K562 (cell line): ENCODE results near the gene ORC4. TPM values are rescaled to one million over a fixed set of nuclear protein-coding genes. Genes with fewer than 3 reads are reported as not detected.

Source experiments
- ATAC-seq: fragments of 200-7000 bp; cut with Tn5 transposase; 3 replicates; pipeline ENCODE4 v1.9.1; 2020; ENCODE audit warnings: moderate library complexity
- BruUV-seq: library from RNA; stranded (reverse); fragments of 400-500 nt; replicated peaks from 2 replicates; lab custom pipeline; 2021; lab: Mats Ljungman, UMichigan
- CTCF ChIA-PET: fragments of 300-600 bp; formaldehyde crosslinking; extraction: SDS; loops from one replicate; lab custom pipeline; 2021; ENCODE audit warnings: low intra/inter-chr PET ratio; lab: Yijun Ruan, JAX
- POLR2A ChIA-PET: fragments of 300-600, 350-650 bp; sonication (Branson Sonifier 250); formaldehyde crosslinking; extraction: SDS; loops from one replicate; lab custom pipeline; 2021; ENCODE audit warnings: antibody characterized with exemption, inconsistent platforms; lab: Yijun Ruan, JAX
- DNase-seq, 4 experiments: peaks; one replicate each; pipeline versions ENCODE4 v3.0.0 to v3.0.0-alpha.2; 2011 to 2018; ENCODE audit warnings: low spot score in 3 of 4, mixed read lengths in 3 of 4; ENCODE audit errors: extremely low read depth in 1 of 4
- FAIRE-seq: peaks from 2 replicates; lab custom pipeline; 2011; peaks lifted over from hg19 to GRCh38; lab: Jason Lieb, UNC
- H2AFZ ChIP-seq: 2 replicates; pipeline ENCODE4 v1.6.0; 2011; ENCODE audit warnings: low read depth, low read length, control low read depth, inconsistent platforms
- H3K27ac ChIP-seq: fragments of 200-600 bp; 3 replicates; pipeline ENCODE4 v1.8.0; 2011; ENCODE audit warnings: low read depth, mild to moderate bottlenecking, control low read depth, inconsistent platforms, low read length, moderate library complexity, mixed read lengths; ENCODE audit errors: extremely low read depth
- H3K27me3 ChIP-seq, 2 experiments: fragments of 300-600 bp in 1 of 2; 2 replicates in 1 of 2; 3 replicates in 1 of 2; pipeline versions ENCODE4 v1.6.0 to v1.8.0; 2011; ENCODE audit warnings: inconsistent platforms in 2 of 2, low read length in 2 of 2, mild to moderate bottlenecking in 1 of 2, mixed read lengths in 1 of 2, moderate library complexity in 1 of 2; ENCODE audit not compliant: control insufficient read depth in 2 of 2, insufficient read depth in 2 of 2
- H3K36me3 ChIP-seq: fragments of 300-600 bp; 3 replicates; pipeline ENCODE4 v1.8.0; 2011; ENCODE audit warnings: mild to moderate bottlenecking, low read length, inconsistent platforms; ENCODE audit not compliant: control insufficient read depth, insufficient read depth
- H3K4me1 ChIP-seq, 2 experiments: fragments of 200-600 bp in 1 of 2; replicated peaks in 1 of 2; 2 replicates in 1 of 2; 3 replicates in 1 of 2; pipeline versions ENCODE4 v1.5.1 to v1.8.0; 2011; ENCODE audit warnings: inconsistent platforms in 2 of 2, low read length in 2 of 2, mild to moderate bottlenecking in 1 of 2, mixed read lengths in 1 of 2, moderate library complexity in 1 of 2; ENCODE audit not compliant: control insufficient read depth in 2 of 2, insufficient read depth in 2 of 2
- H3K4me2 ChIP-seq: 2 replicates; pipeline ENCODE4 v1.6.1; 2011; ENCODE audit warnings: low read length, control low read depth, inconsistent platforms, mixed read lengths; ENCODE audit not compliant: insufficient read depth
- H3K4me3 ChIP-seq: fragments of 200-600 bp; sonication (generic), shearing (Covaris generic); 2 replicates; pipeline ENCODE4 v1.5.1; 2016; ENCODE audit warnings: control low read depth, inconsistent platforms
- H3K79me2 ChIP-seq: fragments of 200-600 bp; 3 replicates; pipeline ENCODE4 v1.8.0; 2011; ENCODE audit warnings: low read length, inconsistent platforms; ENCODE audit not compliant: control insufficient read depth, insufficient read depth
- H3K9ac ChIP-seq, 2 experiments: 2 replicates each; pipeline versions ENCODE4 v1.6.0 to v1.6.1; 2011; ENCODE audit warnings: low read depth in 2 of 2, low read length in 2 of 2, control low read depth in 1 of 2, inconsistent platforms in 1 of 2, mild to moderate bottlenecking in 1 of 2, mixed read lengths in 1 of 2; ENCODE audit not compliant: insufficient read depth in 1 of 2
- H3K9me1 ChIP-seq: one replicate; pipeline ENCODE4 v1.6.0; 2011; ENCODE audit warnings: inconsistent platforms, mild to moderate bottlenecking, low read length, moderate library complexity; ENCODE audit not compliant: control insufficient read depth, insufficient read depth
- H3K9me3 ChIP-seq: replicated peaks from 2 replicates; pipeline ENCODE4 v1.5.1; 2011; ENCODE audit warnings: low read depth, low read length, inconsistent platforms; ENCODE audit not compliant: control insufficient read depth, insufficient read depth
- H4K20me1 ChIP-seq: replicated peaks from 2 replicates; pipeline ENCODE4 v1.6.1; 2011; ENCODE audit warnings: low read length, inconsistent platforms, mixed read lengths; ENCODE audit not compliant: control insufficient read depth, insufficient read depth
- EHMT2 ChIP-seq: fragments of 450-650 bp; IDR thresholded peaks from 2 replicates; pipeline ENCODE4 v1.6.1; 2018; ENCODE audit warnings: antibody characterized with exemption
- GTF2F1 ChIP-seq: IDR thresholded peaks from 2 replicates; pipeline ENCODE4 v1.6.1; 2011; ENCODE audit warnings: low read depth, low read length, improper control_type of control experiment
- LEF1 ChIP-seq: fragments of 450-650 bp; IDR thresholded peaks from 2 replicates; pipeline ENCODE4 v1.6.1; 2016; ENCODE audit warnings: mild to moderate bottlenecking
- POU5F1 ChIP-seq: fragments of 150-350 bp; IDR thresholded peaks from 2 replicates; pipeline ENCODE4 v1.6.1; 2014; ENCODE audit warnings: borderline replicate concordance, low read length, low read depth, mild to moderate bottlenecking; ENCODE audit not compliant: partially characterized antibody
- SMARCA4 ChIP-seq: fragments of 450-650 bp; IDR thresholded peaks from 2 replicates; pipeline ENCODE4 v1.6.1; 2016
- ZNF696 ChIP-seq: fragments of 250-450 bp; sonication (Bioruptor Pico); conservative IDR thresholded peaks from 2 replicates; pipeline ENCODE4 v1.4.0; 2020; ENCODE audit warnings: mild to moderate bottlenecking, moderate library complexity
- WGBS: fragments of 100-300 bp; shearing (Covaris generic); methylation state at CpG from one replicate; pipeline ENCODE4 v1.1.6; 2016; ENCODE audit warnings: low coverage, mixed read lengths; ENCODE audit not compliant: insufficient coverage; ENCODE audit errors: missing lambda C conversion rate; 5-methylcytosine and 5-hydroxymethylcytosine counted together
- in situ Hi-C: fragments of 300-500 bp; cut with MboI; formaldehyde crosslinking; loops from 4 replicates; pipeline ENCODE4 v1.15.0; 2018; ENCODE audit warnings: inconsistent platforms, mixed read lengths
- intact Hi-C: fragments of 100-400 bp; cut with micrococcal nuclease; formaldehyde crosslinking; loops from 2 replicates; pipeline ENCODE4 v1.14.2; 2022
- polyA plus RNA-seq, 8 experiments: library from polyadenylated mRNA; depleted of rRNA in 4 of 8; stranded (reverse) in 5 of 8; unstranded in 3 of 8; fragments of >200 nt; fragmentation: Nextera tagmentation in 2 of 8; fragmentation: Illumina TruSeq in 1 of 8; extraction: Ambion mirVana in 2 of 8; extraction: Trizol in 1 of 8; gene quantifications; 2 replicates each; pipeline versions ENCODE4 v1.2.1 to v1.2.3, GENCODE V29; 2011 to 2014; ENCODE audit warnings: inconsistent platforms in 1 of 8, missing spikeins in 1 of 8
- total RNA-seq, 7 experiments: library from RNA; depleted of rRNA in 6 of 7; stranded (reverse); fragments of >200 nt in 6 of 7; fragmentation: Illumina TruSeq in 2 of 7; extraction: Trizol in 2 of 7; gene quantifications; 2 replicates each; pipeline versions ENCODE4 v1.2.1 to v1.2.3, GENCODE V29; 2011 to 2021; ENCODE audit warnings: low replicate concordance in 1 of 7
- TF ChIP-seq, protein P1 (sequence below): fragments of 450-650 bp; formaldehyde crosslinking; conservative IDR thresholded peaks from 2 replicates; pipeline ENCODE4 v1.4.0; 2022; ENCODE audit warnings: mild to moderate bottlenecking, missing genetic modification characterization
- TF ChIP-seq, protein P2 (sequence below): IDR thresholded peaks from 2 replicates; pipeline ENCODE4 v1.6.1; 2014; ENCODE audit warnings: antibody characterized with exemption

The ORC4 gene
- total and polyA plus RNA-seq, 9 of the 15 experiments (the other 6 are each of a cell fraction or from before 2014, with no cell fraction given): 58.6 to 100 (median 70.5) TPM

DNA sequence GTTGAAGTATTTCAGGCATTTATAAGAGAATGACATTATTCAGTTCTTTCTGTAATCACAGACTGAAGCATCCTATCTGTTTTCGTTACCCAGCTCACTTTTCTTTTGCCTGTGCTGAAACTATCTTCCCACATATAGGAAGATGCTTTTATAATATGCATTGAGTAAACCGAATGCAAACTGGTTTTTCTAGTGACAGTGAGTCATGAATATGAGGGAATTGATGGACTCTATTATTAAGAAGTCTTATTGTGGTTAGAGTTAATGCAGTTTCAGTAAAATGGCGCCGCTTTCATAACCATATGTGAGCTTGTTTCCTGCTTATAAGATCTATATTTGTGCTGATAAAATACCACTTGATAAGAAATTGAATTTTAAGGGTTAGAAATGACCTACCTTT lies 116.5 kb downstream of the ORC4 start:
- no peaks in the 10 kb centered on the region for H3K27me3 ChIP-seq
- no peaks in the 10 kb centered on the region for H3K9me1 ChIP-seq
- WGBS: 6% methylated on average over 4 of the region's 4 CpGs
- H3K79me2 ChIP-seq: no peaks in the 10 kb centered on the region
- CTCF ChIA-PET: no interaction called here
- no peak overlapping the region for H3K9ac ChIP-seq
- ATAC-seq (no peak), FAIRE-seq (no peak), DNase-seq (no peak)
- POLR2A ChIA-PET: no interaction called here
- no peaks in the 10 kb centered on the region for H3K36me3 ChIP-seq
- H3K4me2 ChIP-seq: no peak overlapping the region
- no peaks in the 10 kb centered on the region for H3K4me1 ChIP-seq
- no peaks in the 10 kb centered on the region for H3K9me3 ChIP-seq
- H3K4me3 ChIP-seq: no peak overlapping the region
- H4K20me1 ChIP-seq: 0 out of 2 replicates have a peak, but pooled peaks cover 1% of the 10 kb centered on the region
- intact Hi-C loops: no loop called here
- TF ChIP-seq, protein P1, sequence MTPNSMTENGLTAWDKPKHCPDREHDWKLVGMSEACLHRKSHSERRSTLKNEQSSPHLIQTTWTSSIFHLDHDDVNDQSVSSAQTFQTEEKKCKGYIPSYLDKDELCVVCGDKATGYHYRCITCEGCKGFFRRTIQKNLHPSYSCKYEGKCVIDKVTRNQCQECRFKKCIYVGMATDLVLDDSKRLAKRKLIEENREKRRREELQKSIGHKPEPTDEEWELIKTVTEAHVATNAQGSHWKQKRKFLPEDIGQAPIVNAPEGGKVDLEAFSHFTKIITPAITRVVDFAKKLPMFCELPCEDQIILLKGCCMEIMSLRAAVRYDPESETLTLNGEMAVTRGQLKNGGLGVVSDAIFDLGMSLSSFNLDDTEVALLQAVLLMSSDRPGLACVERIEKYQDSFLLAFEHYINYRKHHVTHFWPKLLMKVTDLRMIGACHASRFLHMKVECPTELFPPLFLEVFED: no peak
- no peak for TF ChIP-seq POU5F1
- no peak for TF ChIP-seq LEF1
- no peak for TF ChIP-seq EHMT2
- no peak for TF ChIP-seq ZNF696 (CRISPR knock-in tag)
- no peak for TF ChIP-seq GTF2F1
- TF ChIP-seq, protein P2, sequence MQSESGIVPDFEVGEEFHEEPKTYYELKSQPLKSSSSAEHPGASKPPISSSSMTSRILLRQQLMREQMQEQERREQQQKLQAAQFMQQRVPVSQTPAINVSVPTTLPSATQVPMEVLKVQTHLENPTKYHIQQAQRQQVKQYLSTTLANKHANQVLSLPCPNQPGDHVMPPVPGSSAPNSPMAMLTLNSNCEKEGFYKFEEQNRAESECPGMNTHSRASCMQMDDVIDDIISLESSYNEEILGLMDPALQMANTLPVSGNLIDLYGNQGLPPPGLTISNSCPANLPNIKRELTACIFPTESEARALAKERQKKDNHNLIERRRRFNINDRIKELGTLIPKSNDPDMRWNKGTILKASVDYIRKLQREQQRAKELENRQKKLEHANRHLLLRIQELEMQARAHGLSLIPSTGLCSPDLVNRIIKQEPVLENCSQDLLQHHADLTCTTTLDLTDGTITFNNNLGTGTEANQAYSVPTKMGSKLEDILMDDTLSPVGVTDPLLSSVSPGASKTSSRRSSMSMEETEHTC: no peak
- TF ChIP-seq SMARCA4: no peak
- H3K27ac ChIP-seq: no peak overlapping the region
- H2AFZ ChIP-seq: no peak overlapping the region
- in situ Hi-C loops: loop anchor here (25.0 kb wide), 3 partner anchors 367 to 1167 kb away; no protein-coding TSS in a partner anchor
- BruUV-seq: no TSS peak
